HepG2 (cell line): Measurements from ENCODE around the gene SLC38A3. TPM values are rescaled to one million over a fixed set of nuclear protein-coding genes. Genes with fewer than 3 reads are reported as not detected.

ENCODE experiments used
- ATF3 ChIP-seq: sonication (generic); formaldehyde crosslinking; IDR thresholded peaks from 2 replicates; pipeline ENCODE4 v1.4.0; 2020; ENCODE audit warnings: missing genetic modification reagents
- CEBPB ChIP-seq: IDR thresholded peaks from 2 replicates; pipeline ENCODE4 v1.6.1; 2011; ENCODE audit warnings: low read depth, low read length, improper control_type of control experiment, borderline replicate concordance
- CHD4 ChIP-seq: fragments of 200-600 bp; sonication (generic); IDR thresholded peaks from 2 replicates; pipeline ENCODE4 v1.7.0; 2017; ENCODE audit warnings: mild to moderate bottlenecking, low read length, borderline replicate concordance
- FOXP4 ChIP-seq: sonication (generic); formaldehyde crosslinking; IDR thresholded peaks from 2 replicates; pipeline ENCODE4 v1.4.0; 2020; ENCODE audit warnings: missing genetic modification reagents
- GABPB1 ChIP-seq: IDR thresholded peaks from 2 replicates; pipeline ENCODE4 v1.6.1; 2016; ENCODE audit warnings: mild to moderate bottlenecking, missing genetic modification reagents, moderate library complexity, missing compliant biosample characterization
- HNRNPK ChIP-seq: fragments of 200-400 bp; formaldehyde crosslinking; IDR thresholded peaks from 2 replicates; pipeline ENCODE4 v1.6.1; 2018; ENCODE audit warnings: low read length, low read depth, moderate library complexity, mild to moderate bottlenecking; ENCODE audit not compliant: poor library complexity, severe bottlenecking
- HNRNPUL1 ChIP-seq: fragments of 200-400 bp; formaldehyde crosslinking; IDR thresholded peaks from 2 replicates; pipeline ENCODE4 v1.6.1; 2017; ENCODE audit warnings: low read depth, mild to moderate bottlenecking, low read length, moderate library complexity
- KDM5B ChIP-seq: sonication (generic); formaldehyde crosslinking; IDR thresholded peaks from 2 replicates; pipeline ENCODE4 v1.4.0; 2020; ENCODE audit warnings: missing genetic modification reagents, mild to moderate bottlenecking, borderline replicate concordance
- KLF16 ChIP-seq, 2 experiments: sonication (generic) in 1 of 2; formaldehyde crosslinking in 1 of 2; IDR thresholded peaks; 2 replicates each; pipeline versions ENCODE4 v1.6.1 to v1.8.0; 2016 to 2023; ENCODE audit warnings: missing genetic modification reagents in 2 of 2, missing compliant biosample characterization in 1 of 2
- MEIS2 ChIP-seq: sonication (generic); formaldehyde crosslinking; IDR thresholded peaks from 2 replicates; pipeline ENCODE4 v1.9.0; 2021; ENCODE audit warnings: mild to moderate bottlenecking, missing genetic modification reagents
- SALL1 ChIP-seq: sonication (generic); formaldehyde crosslinking; IDR thresholded peaks from 2 replicates; pipeline ENCODE4 v1.8.0; 2022; ENCODE audit warnings: mild to moderate bottlenecking, missing genetic modification reagents
- SETDB1 ChIP-seq: sonication (generic); formaldehyde crosslinking; IDR thresholded peaks from 2 replicates; pipeline ENCODE4 v1.5.1; 2020; ENCODE audit warnings: missing genetic modification reagents, mild to moderate bottlenecking, borderline replicate concordance
- SOX13 ChIP-seq, 3 experiments: fragments of 450-650 bp in 1 of 3; sonication (generic) in 1 of 3; formaldehyde crosslinking in 1 of 3; IDR thresholded peaks in 2 of 3; conservative IDR thresholded peaks in 1 of 3; 2 replicates each; pipeline versions ENCODE4 v1.5.0 to v1.6.1; 2016 to 2020; ENCODE audit warnings: antibody characterized with exemption in 1 of 3, mild to moderate bottlenecking in 1 of 3, missing compliant biosample characterization in 1 of 3, missing genetic modification reagents in 1 of 3, moderate library complexity in 1 of 3
- SRSF1 ChIP-seq: fragments of 200-400 bp; formaldehyde crosslinking; optimal IDR thresholded peaks from 2 replicates; pipeline ENCODE3; 2017; ENCODE audit warnings: mild to moderate bottlenecking, low read depth, low read length, moderate library complexity
- TEAD2 ChIP-seq: sonication (generic); formaldehyde crosslinking; IDR thresholded peaks from 2 replicates; pipeline ENCODE4 v1.9.0; 2021; ENCODE audit warnings: missing genetic modification reagents
- TOE1 ChIP-seq: sonication (generic); formaldehyde crosslinking; IDR thresholded peaks from 2 replicates; pipeline ENCODE4 v1.4.0; 2020; ENCODE audit warnings: mild to moderate bottlenecking, missing genetic modification reagents
- U2AF2 ChIP-seq: fragments of 200-400 bp; formaldehyde crosslinking; IDR thresholded peaks from 2 replicates; pipeline ENCODE4 v1.6.1; 2017; ENCODE audit warnings: low read depth, mild to moderate bottlenecking, low read length
- ZFX ChIP-seq: sonication (generic); formaldehyde crosslinking; IDR thresholded peaks from 2 replicates; pipeline ENCODE4 v1.4.0; 2020; ENCODE audit warnings: mild to moderate bottlenecking, low read depth, missing genetic modification reagents, moderate library complexity
- ZNF263 ChIP-seq: sonication (generic); formaldehyde crosslinking; IDR thresholded peaks from 2 replicates; pipeline ENCODE4 v1.4.0; 2020; ENCODE audit warnings: missing genetic modification reagents
- ZNF460 ChIP-seq: sonication (generic); formaldehyde crosslinking; IDR thresholded peaks from 2 replicates; pipeline ENCODE4 v1.5.1; 2020; ENCODE audit warnings: missing genetic modification reagents, mild to moderate bottlenecking, borderline replicate concordance
- ZNF687 ChIP-seq: sonication (generic); formaldehyde crosslinking; IDR thresholded peaks from 2 replicates; pipeline ENCODE4 v1.5.1; 2020; ENCODE audit warnings: mild to moderate bottlenecking, missing genetic modification reagents, moderate library complexity
- polyA plus RNA-seq, 8 experiments: library from polyadenylated mRNA; depleted of rRNA in 3 of 8; stranded (reverse) in 7 of 8; unstranded in 1 of 8; fragments of >200 nt; fragmentation: Illumina TruSeq in 4 of 8; extraction: Trizol in 4 of 8; gene quantifications; 2 replicates each; pipeline versions ENCODE4 v1.2.1 to v1.2.3, GENCODE V29; 2011 to 2016; ENCODE audit warnings: low read depth in 4 of 8, missing spikeins in 1 of 8, mixed read lengths in 1 of 8; ENCODE audit not compliant: insufficient read depth in 1 of 8
- total RNA-seq, 5 experiments: library from RNA; depleted of rRNA; stranded (reverse); fragments of >200 nt; fragmentation: Illumina TruSeq; extraction: Trizol; gene quantifications; 2 replicates each; pipeline ENCODE4 v1.2.3, GENCODE V29; 2016; ENCODE audit warnings: low read depth in 1 of 5

The SLC38A3 gene
- total and polyA plus RNA-seq, 2 of the 13 experiments (the other 11 are each of a cell fraction or from before 2014, with no cell fraction given) = 29.8 to 164 TPM

- TF ChIP-seq SRSF1 (no peak), ZFX (CRISPR knock-in tag) (peak; percentile 2; the same call in 1 of the 2 replicates), KDM5B (CRISPR knock-in tag) (0 out of 2 replicates have a peak, but pooled peaks have one; percentile 18), HNRNPUL1 (no peak), CEBPB (no peak), ZNF263 (CRISPR knock-in tag) (peak; percentile 39; the same call in 1 of the 2 replicates), TEAD2 (no peak), SETDB1 (CRISPR knock-in tag) (no peak), ZNF687 (CRISPR knock-in tag) (no peak), CHD4 (no peak), ZNF460 (CRISPR knock-in tag) (no peak), TOE1 (CRISPR knock-in tag) (no peak), HNRNPK (no peak), SOX13 (IDR thresholded peaks at IDR 0.05) (no peak), SOX13 (CRISPR knock-in tag; conservative IDR thresholded peaks at IDR 0.05 in 1 of 2, IDR thresholded peaks at IDR 0.05 in 1 of 2) (no peak), SALL1 (CRISPR knock-in tag) (no peak), MEIS2 (CRISPR knock-in tag) (no peak), U2AF2 (no peak), KLF16 (CRISPR knock-in tag; IDR thresholded peaks at IDR 0.05) (no peak), ATF3 (CRISPR knock-in tag) (no peak), FOXP4 (CRISPR knock-in tag) (peak; percentile 15; the same call in 1 of the 2 replicates), GABPB1 (no peak)
Observed at GRCh38 chr3:50166620-50167019, 38.5 kb upstream of the SLC38A3 start (continued).
